Measurements from ENCODE around the gene TSPAN18.

- TF ChIP-seq POLR2A (IDR thresholded peaks at IDR 0.05) (no peak), CTCF (IDR thresholded peaks at IDR 0.05 in 4 of 5, conservative IDR thresholded peaks at IDR 0.05 in 1 of 5) (no peak)
These were observed 190.1 kb downstream of the TSPAN18 start for GRCh38 chr11:44916801-44917385.

Measured in gastrocnemius medialis (tissue), 4 donors.